ENCODE data around the gene COPG2. TPM values are rescaled to one million over a fixed set of nuclear protein-coding genes. Genes with fewer than 3 reads are reported as not detected.

The COPG2 gene
- total RNA-seq, 4 donors from 2014 or later, result 19.9 to 25.9 (median 23.8) TPM

DNA sequence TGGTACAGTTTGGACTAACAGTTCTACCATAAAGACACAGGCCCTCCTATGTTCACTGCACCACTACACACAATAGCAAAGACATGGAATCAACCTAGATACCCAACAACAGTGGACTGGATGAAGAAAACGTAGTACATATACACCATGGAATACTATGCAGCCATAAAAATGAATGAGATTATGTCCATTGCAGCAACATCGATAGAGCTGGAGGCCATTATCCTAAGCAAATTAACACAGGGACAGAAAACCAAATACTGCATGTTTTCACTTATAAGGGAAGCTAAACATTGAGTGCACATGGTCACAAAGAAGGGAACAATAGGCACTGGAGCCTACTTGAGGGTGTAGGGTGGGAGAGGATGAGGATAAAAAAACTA, 101.7 kb downstream of the COPG2 start:
- TF ChIP-seq, protein P1, sequence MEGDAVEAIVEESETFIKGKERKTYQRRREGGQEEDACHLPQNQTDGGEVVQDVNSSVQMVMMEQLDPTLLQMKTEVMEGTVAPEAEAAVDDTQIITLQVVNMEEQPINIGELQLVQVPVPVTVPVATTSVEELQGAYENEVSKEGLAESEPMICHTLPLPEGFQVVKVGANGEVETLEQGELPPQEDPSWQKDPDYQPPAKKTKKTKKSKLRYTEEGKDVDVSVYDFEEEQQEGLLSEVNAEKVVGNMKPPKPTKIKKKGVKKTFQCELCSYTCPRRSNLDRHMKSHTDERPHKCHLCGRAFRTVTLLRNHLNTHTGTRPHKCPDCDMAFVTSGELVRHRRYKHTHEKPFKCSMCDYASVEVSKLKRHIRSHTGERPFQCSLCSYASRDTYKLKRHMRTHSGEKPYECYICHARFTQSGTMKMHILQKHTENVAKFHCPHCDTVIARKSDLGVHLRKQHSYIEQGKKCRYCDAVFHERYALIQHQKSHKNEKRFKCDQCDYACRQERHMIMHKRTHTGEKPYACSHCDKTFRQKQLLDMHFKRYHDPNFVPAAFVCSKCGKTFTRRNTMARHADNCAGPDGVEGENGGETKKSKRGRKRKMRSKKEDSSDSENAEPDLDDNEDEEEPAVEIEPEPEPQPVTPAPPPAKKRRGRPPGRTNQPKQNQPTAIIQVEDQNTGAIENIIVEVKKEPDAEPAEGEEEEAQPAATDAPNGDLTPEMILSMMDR (IDR thresholded peaks at IDR 0.05), result no peak
- no peak for TF ChIP-seq POLR2A (IDR thresholded peaks at IDR 0.05)
- no peak overlapping the region for H3K4me3 ChIP-seq (ENCODE audit: low read depth, poor library complexity, severe bottlenecking)
- no peak for DNase-seq (ENCODE audit: low spot score in 2 of 2)
- WGBS, 2 donors, result 98 to 100% methylated on average over 2 of the region's 2 CpGs
- intact Hi-C loops (cut with DNase I; ENCODE audit: low total_unique reads), result no loop called here

DNA sequence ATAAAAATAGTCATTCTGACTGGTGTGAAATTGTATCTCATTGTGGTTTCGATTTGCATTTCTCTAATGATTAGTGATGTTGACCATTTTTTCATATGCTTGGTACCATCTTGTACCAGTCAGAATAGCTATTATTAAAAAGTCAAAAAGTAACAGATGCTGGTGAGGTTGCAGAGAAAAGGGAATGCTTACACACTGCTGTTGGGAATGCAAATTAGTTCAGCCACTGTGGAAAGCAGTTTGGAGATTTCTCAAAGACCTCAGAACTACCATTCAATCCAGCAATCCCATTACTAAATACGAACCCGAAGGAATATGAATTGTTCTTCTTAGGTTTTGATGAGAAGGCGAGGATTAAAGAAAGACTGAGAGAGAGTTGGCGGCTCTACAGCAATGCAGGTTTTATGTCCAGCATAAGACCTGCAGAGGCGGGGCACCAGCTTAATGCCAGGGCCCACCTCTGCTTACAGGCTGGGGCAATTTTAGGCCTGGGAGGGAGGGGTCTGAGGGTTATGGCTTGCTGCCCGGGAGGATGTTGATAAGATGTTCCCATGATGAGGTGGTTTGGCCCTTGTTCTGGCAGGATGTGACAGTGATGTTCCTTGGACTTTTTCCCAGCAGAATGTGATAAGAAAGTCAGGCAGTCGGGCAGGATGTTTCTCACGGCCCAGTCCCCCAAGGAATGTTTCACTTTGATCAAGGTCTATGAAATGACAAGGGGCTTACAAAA, 102.2 kb downstream of the COPG2 start:
- TF ChIP-seq, protein P1 (IDR thresholded peaks at IDR 0.05), result no peak
- no peak for TF ChIP-seq POLR2A (IDR thresholded peaks at IDR 0.05)
- intact Hi-C loops (cut with DNase I; ENCODE audit: low total_unique reads), result no loop called here
- DNase-seq (ENCODE audit: low spot score in 2 of 2), result no peak
- no peak overlapping the region for H3K4me3 ChIP-seq (ENCODE audit: low read depth, poor library complexity, severe bottlenecking)
- 72 to 84% methylated on average over 9 of the region's 9 CpGs for WGBS, 2 donors

- TF ChIP-seq, protein P1 (IDR thresholded peaks at IDR 0.05), result no peak
- no peak for TF ChIP-seq POLR2A (IDR thresholded peaks at IDR 0.05)
- DNase-seq (ENCODE audit: low spot score in 2 of 2), result no peak
- intact Hi-C loops (cut with DNase I; ENCODE audit: low total_unique reads), result no loop called here
These were observed 107.6 kb downstream of the COPG2 start for GRCh38 chr7:130560972-130561371.

DNA sequence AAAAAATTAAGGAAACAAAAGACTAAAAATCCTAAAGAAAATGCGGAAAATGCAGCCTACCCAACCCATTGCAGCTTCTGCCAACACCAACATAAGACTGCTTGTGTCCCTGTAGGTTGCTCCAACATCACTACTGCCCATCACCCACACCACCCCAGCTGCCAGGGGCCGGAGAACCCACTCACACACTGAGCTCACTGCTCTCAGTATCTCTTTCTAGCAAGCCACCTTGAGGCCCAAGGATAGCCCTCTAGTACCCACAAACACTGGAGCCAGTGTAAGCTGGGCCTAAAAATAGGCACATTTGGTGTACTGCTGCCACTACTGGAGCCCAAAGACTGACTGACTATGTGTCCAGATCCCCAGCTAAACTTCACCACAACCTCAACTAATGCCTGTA, 109.4 kb downstream of the COPG2 start:
- intact Hi-C loops (cut with DNase I; ENCODE audit: low total_unique reads), result no loop called here
- no peak for DNase-seq (ENCODE audit: low spot score in 2 of 2)
- no peak for TF ChIP-seq POLR2A (IDR thresholded peaks at IDR 0.05)
- TF ChIP-seq, protein P1 (IDR thresholded peaks at IDR 0.05), result no peak

More at GRCh38 chr7:130560972-130561371, 107.6 kb downstream of the COPG2 start:
- 52 to 57% methylated on average over 1 of the region's 1 CpG for WGBS, 2 donors
- H3K4me3 ChIP-seq (ENCODE audit: low read depth, poor library complexity, severe bottlenecking), result no peak overlapping the region

DNA sequence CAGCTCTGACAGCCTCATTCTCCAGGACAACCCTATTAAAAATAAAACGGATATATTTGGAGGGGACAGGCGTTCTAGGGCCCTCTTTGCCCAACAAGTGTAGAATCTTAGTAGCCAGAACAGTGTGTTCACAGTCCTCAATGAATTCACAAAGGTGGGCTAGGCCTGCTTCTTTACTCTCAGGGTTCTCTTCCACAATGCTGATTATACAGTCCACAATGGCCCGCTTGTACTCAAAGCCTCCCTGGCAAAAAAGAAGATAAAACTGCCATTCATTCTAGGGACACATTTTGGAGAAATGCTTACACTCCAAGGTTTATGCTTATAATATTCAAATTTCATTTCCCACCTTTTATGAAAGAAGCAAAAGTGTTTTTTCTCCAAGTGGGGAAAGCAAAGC, 114.1 kb downstream of the COPG2 start:
- TF ChIP-seq POLR2A (IDR thresholded peaks at IDR 0.05), result no peak
- TF ChIP-seq, protein P1 (IDR thresholded peaks at IDR 0.05), result no peak
- intact Hi-C loops (cut with DNase I; ENCODE audit: low total_unique reads), result no loop called here
- WGBS, 2 donors, result 93 to 94% methylated on average over 3 of the region's 3 CpGs
- no peak overlapping the region for H3K4me3 ChIP-seq (ENCODE audit: low read depth, poor library complexity, severe bottlenecking)
- DNase-seq (ENCODE audit: low spot score in 2 of 2), result no peak

More for the DNA sequence above, 109.4 kb downstream of the COPG2 start:
- 91 to 95% methylated on average over 2 of the region's 2 CpGs for WGBS, 2 donors
- no peak overlapping the region for H3K4me3 ChIP-seq (ENCODE audit: low read depth, poor library complexity, severe bottlenecking)

Data from lower leg skin (tissue), 4 donors.